Keratinocyte (primary cell): Measurements from ENCODE around the gene PRKD2.

Experiments used
- EZH2 ChIP-seq: IDR thresholded peaks from one replicate; pipeline ENCODE4 v1.6.1; 2012; ENCODE audit warnings: inconsistent platforms, mild to moderate bottlenecking, low read length, moderate library complexity
- TF ChIP-seq, protein P1 (sequence below), 3 experiments: IDR thresholded peaks in 1 of 3; conservative IDR thresholded peaks in 1 of 3; optimal IDR thresholded peaks in 1 of 3; 2 replicates in 2 of 3; 3 replicates in 1 of 3; pipeline versions ENCODE3 to v1.5.1; 2011; ENCODE audit warnings: low read length in 3 of 3, mild to moderate bottlenecking in 3 of 3, moderate library complexity in 2 of 3, control low read depth in 1 of 3, inconsistent platforms in 1 of 3; ENCODE audit not compliant: insufficient read depth in 2 of 3; ENCODE audit errors: extremely low read depth in 1 of 3

DNA sequence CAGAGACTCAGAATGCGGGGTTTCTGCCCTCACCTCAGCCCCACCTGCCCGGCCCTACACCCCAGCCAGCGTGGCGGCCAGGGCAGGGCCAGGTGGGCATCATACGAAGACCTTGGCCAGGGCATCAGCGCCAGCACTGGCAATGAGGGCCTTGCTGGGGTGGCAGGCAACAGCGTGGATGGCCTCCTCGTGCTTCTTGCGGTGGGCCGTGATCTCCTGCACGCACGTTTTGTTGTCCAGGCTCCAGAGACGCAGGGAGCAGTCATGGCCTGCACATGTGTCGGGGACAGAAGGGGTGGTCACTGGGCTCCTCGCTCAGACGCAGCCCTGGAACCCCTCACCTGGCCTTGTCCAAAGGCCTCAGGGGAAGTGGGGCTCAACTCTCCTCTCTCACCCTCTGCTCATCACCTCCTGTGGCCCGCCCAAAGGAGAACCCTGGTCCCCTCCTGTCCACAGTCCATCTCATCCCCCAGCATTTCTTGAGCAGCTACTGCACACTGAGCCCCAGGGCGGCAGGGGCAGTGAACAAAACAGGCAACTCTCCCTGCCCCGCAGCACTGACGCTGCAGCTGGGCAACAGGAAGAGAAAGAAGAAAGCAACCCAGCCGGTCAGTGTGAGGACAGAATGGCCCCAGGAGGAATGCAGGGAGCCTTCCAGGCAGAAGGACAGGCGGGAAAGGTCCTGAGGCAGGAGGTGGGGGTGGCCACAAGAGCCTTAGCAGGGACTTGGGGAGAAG, 3.8 kb upstream of the PRKD2 start:
- no peak for TF ChIP-seq EZH2
- TF ChIP-seq, protein P1, sequence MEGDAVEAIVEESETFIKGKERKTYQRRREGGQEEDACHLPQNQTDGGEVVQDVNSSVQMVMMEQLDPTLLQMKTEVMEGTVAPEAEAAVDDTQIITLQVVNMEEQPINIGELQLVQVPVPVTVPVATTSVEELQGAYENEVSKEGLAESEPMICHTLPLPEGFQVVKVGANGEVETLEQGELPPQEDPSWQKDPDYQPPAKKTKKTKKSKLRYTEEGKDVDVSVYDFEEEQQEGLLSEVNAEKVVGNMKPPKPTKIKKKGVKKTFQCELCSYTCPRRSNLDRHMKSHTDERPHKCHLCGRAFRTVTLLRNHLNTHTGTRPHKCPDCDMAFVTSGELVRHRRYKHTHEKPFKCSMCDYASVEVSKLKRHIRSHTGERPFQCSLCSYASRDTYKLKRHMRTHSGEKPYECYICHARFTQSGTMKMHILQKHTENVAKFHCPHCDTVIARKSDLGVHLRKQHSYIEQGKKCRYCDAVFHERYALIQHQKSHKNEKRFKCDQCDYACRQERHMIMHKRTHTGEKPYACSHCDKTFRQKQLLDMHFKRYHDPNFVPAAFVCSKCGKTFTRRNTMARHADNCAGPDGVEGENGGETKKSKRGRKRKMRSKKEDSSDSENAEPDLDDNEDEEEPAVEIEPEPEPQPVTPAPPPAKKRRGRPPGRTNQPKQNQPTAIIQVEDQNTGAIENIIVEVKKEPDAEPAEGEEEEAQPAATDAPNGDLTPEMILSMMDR (optimal IDR thresholded peaks at IDR 0.05 in 1 of 3, IDR thresholded peaks at IDR 0.05 in 1 of 3, conservative IDR thresholded peaks at IDR 0.05 in 1 of 3; ENCODE audit: extremely low read depth in 1 of 3, insufficient read depth in 2 of 3, low read length in 3 of 3) = no peak
